ENCODE results near the gene VAPA. TPM values are rescaled to one million over a fixed set of nuclear protein-coding genes. Genes with fewer than 3 reads are reported as not detected.

Gene VAPA
- polyA plus RNA-seq, 1 of the 3 experiments (the other 2 are of a cell fraction): 109 TPM

GRCh38 chr18:9919564-9920232 lies 5.9 kb downstream of the VAPA start:
- H3K9me2 ChIP-seq: no peaks in the 10 kb centered on the region
- POLR2A ChIA-PET: no interaction called here
- no peaks in the 10 kb centered on the region for H3K9me3 ChIP-seq
- WGBS (ENCODE audit: low lambda C conversion rate): 87% methylated on average over 8 of the region's 8 CpGs
- no peak overlapping the region for H3K4me2 ChIP-seq
- peaks cover 15 to 33% of the 10 kb centered on the region in 2 experiments; a peak in 3 of 4 replicates for H3K4me1 ChIP-seq (ENCODE audit: control insufficient read depth in 1 of 2, insufficient read depth in 2 of 2, low read depth in 1 of 2, low read length in 1 of 2)
- no peak overlapping the region for H3K4me3 ChIP-seq (ENCODE audit: low read depth in 2 of 2, low read length in 1 of 2)
- TF ChIP-seq RAD21 (IDR thresholded peaks at IDR 0.05; ENCODE audit: low read length): no peak
- TF ChIP-seq POLR2AphosphoS5 (IDR thresholded peaks at IDR 0.05; ENCODE audit: low read depth, low read length): no peak
- no peak for TF ChIP-seq RFX5 (IDR thresholded peaks at IDR 0.05; ENCODE audit: low read length)
- no peak for TF ChIP-seq TEAD4 (IDR thresholded peaks at IDR 0.05; ENCODE audit: borderline replicate concordance, insufficient read depth)
- TF ChIP-seq NFIC (IDR thresholded peaks at IDR 0.05; ENCODE audit: borderline replicate concordance): no peak
- no peak for TF ChIP-seq ELF1 (IDR thresholded peaks at IDR 0.05)
- TF ChIP-seq YY1 (IDR thresholded peaks at IDR 0.05; ENCODE audit: low read depth): no peak
- no peak for TF ChIP-seq RCOR1 (IDR thresholded peaks at IDR 0.05; ENCODE audit: low read length)
- no peak for TF ChIP-seq GATA2 (CRISPR knock-in tag; IDR thresholded peaks at IDR 0.05)
- no peak for TF ChIP-seq EZH2phosphoT487 (IDR thresholded peaks at IDR 0.05; ENCODE audit: borderline replicate concordance, low read depth)
- H3K27ac ChIP-seq (ENCODE audit: low read depth in 2 of 2, low read length in 1 of 2): no peak overlapping the region
- peaks cover 27% of the 10 kb centered on the region for H3F3A ChIP-seq (replicated peaks; ENCODE audit: insufficient read depth)
- H2AFZ ChIP-seq (ENCODE audit: low read depth): no peak overlapping the region
- peaks cover 2 to 12% of the 10 kb centered on the region in 2 experiments for H3K36me3 ChIP-seq (replicated peaks in 1 of 2; ENCODE audit: control insufficient read depth in 1 of 2, insufficient read depth in 2 of 2, low read length in 1 of 2)
- CTCF ChIA-PET: no interaction called here
- no peak for DNase-seq
- peaks cover 100% of the 10 kb centered on the region for H3K79me2 ChIP-seq (ENCODE audit: insufficient read depth)
- H3K9ac ChIP-seq: no peak overlapping the region
- H4K20me1 ChIP-seq (ENCODE audit: insufficient read depth): peaks cover 100% of the 10 kb centered on the region
- H3K27me3 ChIP-seq (ENCODE audit: insufficient read depth): no peaks in the 10 kb centered on the region

- Histone ChIP-seq H3K9ac (no peak overlapping the region), H4K20me1 (ENCODE audit: insufficient read depth) (peaks cover 100% of the 10 kb centered on the region)
- WGBS (ENCODE audit: low lambda C conversion rate): 87% methylated on average over 4 of the region's 4 CpGs
Observed at GRCh38 chr18:9922592-9923311, 8.9 kb downstream of the VAPA start.

More at GRCh38 chr18:9922592-9923311, 8.9 kb downstream of the VAPA start:
- Histone ChIP-seq H2AFZ (ENCODE audit: low read depth) (no peak overlapping the region), H3K79me2 (ENCODE audit: insufficient read depth) (peaks cover 100% of the 10 kb centered on the region), H3K36me3 (replicated peaks in 1 of 2; ENCODE audit: control insufficient read depth in 1 of 2, insufficient read depth in 2 of 2, low read length in 1 of 2) (peaks cover 2 to 12% of the 10 kb centered on the region in 2 experiments), H3K4me1 (ENCODE audit: control insufficient read depth in 1 of 2, insufficient read depth in 2 of 2, low read depth in 1 of 2, low read length in 1 of 2) (peaks cover 10 to 54% of the 10 kb centered on the region in 2 experiments; a peak in 3 of 4 replicates), H3K27me3 (ENCODE audit: insufficient read depth) (no peaks in the 10 kb centered on the region), H3K4me2 (no peak overlapping the region), H3K9me2 (no peaks in the 10 kb centered on the region), H3K4me3 (ENCODE audit: low read depth in 2 of 2, low read length in 1 of 2) (no peak overlapping the region), H3F3A (replicated peaks; ENCODE audit: insufficient read depth) (peaks cover 32% of the 10 kb centered on the region), H3K27ac (ENCODE audit: low read depth in 2 of 2, low read length in 1 of 2) (no peak overlapping the region), H3K9me3 (no peaks in the 10 kb centered on the region)
- ChIA-PET POLR2A (no interaction called here), CTCF (interaction anchor here (1.0 kb wide), 1 partner anchor 11 kb away, joined by 3 read pairs; no protein-coding TSS in a partner anchor)
- TF ChIP-seq GABPA (IDR thresholded peaks at IDR 0.05; ENCODE audit: low read depth): no peak
- DNase-seq: no peak

Measured in SK-N-SH (cell line).